ENCODE results near the gene DOCK4. TPM values are rescaled to one million over a fixed set of nuclear protein-coding genes. Genes with fewer than 3 reads are reported as not detected.

The DOCK4 gene
- total RNA-seq, 1 donor from 2014 or later: 14.9 TPM

- ATAC-seq (ENCODE audit: poor library complexity) (peak; percentile 69), DNase-seq (no peak)
- intact Hi-C loops (cut with DNase I): no loop called here
Measured at GRCh38 chr7:111803015-111803758, 403.0 kb downstream of the DOCK4 start.

GRCh38 chr7:111802194-111802772 is 403.9 kb downstream of the DOCK4 start:
- intact Hi-C loops (cut with DNase I): no loop called here
- DNase-seq: no peak
- ATAC-seq (ENCODE audit: poor library complexity): peak; percentile 59

- DNase-seq (no peak), ATAC-seq (ENCODE audit: poor library complexity) (no peak)
- intact Hi-C loops (cut with DNase I): no loop called here
Measured at GRCh38 chr7:111801277-111801676, 404.9 kb downstream of the DOCK4 start.

- ATAC-seq (ENCODE audit: poor library complexity) (no peak), DNase-seq (no peak)
- intact Hi-C loops (cut with DNase I): no loop called here
Measured at GRCh38 chr7:111796671-111797070, 409.5 kb downstream of the DOCK4 start.

GRCh38 chr7:111789870-111790269 is 416.3 kb downstream of the DOCK4 start:
- ATAC-seq (ENCODE audit: poor library complexity) (no peak), DNase-seq (no peak)
- intact Hi-C loops (cut with DNase I): no loop called here

GRCh38 chr7:111789048-111789320 is 417.2 kb downstream of the DOCK4 start:
- intact Hi-C loops (cut with DNase I): no loop called here
- DNase-seq (no peak), ATAC-seq (ENCODE audit: poor library complexity) (no peak)

GRCh38 chr7:111788286-111789047 is 417.7 kb downstream of the DOCK4 start:
- no peak for ATAC-seq (ENCODE audit: poor library complexity)
- DNase-seq: no peak
- intact Hi-C loops (cut with DNase I): no loop called here

- DNase-seq: no peak
- intact Hi-C loops (cut with DNase I): no loop called here
Measured at GRCh38 chr7:111787741-111788140, 418.5 kb downstream of the DOCK4 start.

GRCh38 chr7:111787099-111787498 is 419.1 kb downstream of the DOCK4 start:
- intact Hi-C loops (cut with DNase I): no loop called here
- DNase-seq (no peak), ATAC-seq (ENCODE audit: poor library complexity) (no peak)

More at GRCh38 chr7:111787741-111788140, 418.5 kb downstream of the DOCK4 start:
- ATAC-seq (ENCODE audit: poor library complexity): no peak

GRCh38 chr7:111785076-111785475 is 421.1 kb downstream of the DOCK4 start:
- intact Hi-C loops (cut with DNase I): no loop called here
- DNase-seq (no peak), ATAC-seq (ENCODE audit: poor library complexity) (no peak)

GRCh38 chr7:111784296-111784695 is 421.9 kb downstream of the DOCK4 start:
- no peak for DNase-seq
- intact Hi-C loops (cut with DNase I): no loop called here
- ATAC-seq (ENCODE audit: poor library complexity): no peak

GRCh38 chr7:111783854-111784253 is 422.3 kb downstream of the DOCK4 start:
- intact Hi-C loops (cut with DNase I): no loop called here
- ATAC-seq (ENCODE audit: poor library complexity) (no peak), DNase-seq (no peak)

GRCh38 chr7:111780527-111780926 is 425.7 kb downstream of the DOCK4 start:
- ATAC-seq (ENCODE audit: poor library complexity): no peak
- intact Hi-C loops (cut with DNase I): no loop called here
- no peak for DNase-seq

- intact Hi-C loops (cut with DNase I): no loop called here
- ATAC-seq (ENCODE audit: poor library complexity): no peak
- no peak for DNase-seq
Measured at GRCh38 chr7:111775206-111775605, 431.0 kb downstream of the DOCK4 start.

GRCh38 chr7:111772716-111773115 is 433.5 kb downstream of the DOCK4 start:
- DNase-seq (no peak), ATAC-seq (ENCODE audit: poor library complexity) (no peak)
- intact Hi-C loops (cut with DNase I): no loop called here

- intact Hi-C loops (cut with DNase I): no loop called here
- no peak for ATAC-seq (ENCODE audit: poor library complexity)
- no peak for DNase-seq
Measured at GRCh38 chr7:111771638-111772037, 434.6 kb downstream of the DOCK4 start.

GRCh38 chr7:111770116-111770515 is 436.1 kb downstream of the DOCK4 start:
- DNase-seq (no peak), ATAC-seq (ENCODE audit: poor library complexity) (no peak)
- intact Hi-C loops (cut with DNase I): no loop called here

GRCh38 chr7:111765751-111766643 is 440.2 kb downstream of the DOCK4 start:
- intact Hi-C loops (cut with DNase I): no loop called here
- DNase-seq (no peak), ATAC-seq (ENCODE audit: poor library complexity) (no peak)

- no peak for DNase-seq
- ATAC-seq (ENCODE audit: poor library complexity): peak; percentile 58
- intact Hi-C loops (cut with DNase I): no loop called here
Measured at GRCh38 chr7:111763221-111763801, 442.9 kb downstream of the DOCK4 start.
